GM18498 (cell line): Measurements from ENCODE around the gene HIP1R.
"Not testable (repeated sequence)": the region's sequence is repeated elsewhere in the genome, so short reads cannot be mapped to it uniquely, and the experiment has no call there.

Experiments
- ATAC-seq: cut with Tn5 transposase; IDR thresholded peaks from one replicate; pipeline ENCODE4 v1.9.1; 2021; ENCODE audit warnings: mild to moderate bottlenecking, moderate library complexity; ENCODE audit not compliant: unreplicated experiment

Gene HIP1R

GRCh38 chr12:122834921-122835749 is at the start of gene HIP1R:
HIP1R (plus strand) TSS chr12:122835457; CDS start chr12:122835551, 94 bp downstream.
- ATAC-seq, result peak; percentile 53

- no peak for ATAC-seq
These were observed 49.8 kb upstream of the HIP1R start for GRCh38 chr12:122785503-122785902.

- ATAC-seq, result no peak
These were observed 46.9 kb upstream of the HIP1R start for GRCh38 chr12:122788387-122788786.

GRCh38 chr12:122789637-122790036 is 45.6 kb upstream of the HIP1R start:
- no peak for ATAC-seq

- no peak for ATAC-seq
These were observed 44.7 kb upstream of the HIP1R start for GRCh38 chr12:122790393-122791075.

GRCh38 chr12:122793685-122794106 is 41.6 kb upstream of the HIP1R start:
- ATAC-seq, result no peak

- ATAC-seq, result no peak
These were observed 39.5 kb upstream of the HIP1R start for GRCh38 chr12:122795807-122796206.

- no peak for ATAC-seq
These were observed 35.5 kb upstream of the HIP1R start for GRCh38 chr12:122799641-122800243.

GRCh38 chr12:122803937-122804336 is 31.3 kb upstream of the HIP1R start:
- no peak for ATAC-seq

- not testable (repeated sequence) for ATAC-seq
These were observed 30.3 kb upstream of the HIP1R start for GRCh38 chr12:122804957-122805356.

GRCh38 chr12:122807651-122808050 is 27.6 kb upstream of the HIP1R start:
- no peak for ATAC-seq

- no peak for ATAC-seq
These were observed 23.5 kb upstream of the HIP1R start for GRCh38 chr12:122811777-122812176.

- ATAC-seq, result peak; percentile 55
These were observed 21.9 kb upstream of the HIP1R start for GRCh38 chr12:122813310-122813713.

GRCh38 chr12:122819209-122819785 is 16.0 kb upstream of the HIP1R start:
- no peak for ATAC-seq

GRCh38 chr12:122820138-122820537 is 15.1 kb upstream of the HIP1R start:
- ATAC-seq, result no peak

GRCh38 chr12:122820838-122821271 is 14.4 kb upstream of the HIP1R start:
- peak; percentile 66 for ATAC-seq

- no peak for ATAC-seq
These were observed 11.8 kb upstream of the HIP1R start for GRCh38 chr12:122823429-122823828.

GRCh38 chr12:122825773-122826724 is 9.2 kb upstream of the HIP1R start:
- ATAC-seq, result no peak

- no peak for ATAC-seq
These were observed 8.0 kb upstream of the HIP1R start for GRCh38 chr12:122827258-122827657.

- ATAC-seq, result no peak
These were observed 4.6 kb upstream of the HIP1R start for GRCh38 chr12:122830517-122831214.
